GM12874 (cell line): Measurements from ENCODE around the gene NEB.

Experiments used
- TF ChIP-seq, protein P1 (sequence below): IDR thresholded peaks from 2 replicates; pipeline ENCODE4 v1.5.1; 2011; ENCODE audit warnings: low read depth, mild to moderate bottlenecking, control low read depth, low read length, moderate library complexity; ENCODE audit not compliant: insufficient read depth

The NEB gene

DNA sequence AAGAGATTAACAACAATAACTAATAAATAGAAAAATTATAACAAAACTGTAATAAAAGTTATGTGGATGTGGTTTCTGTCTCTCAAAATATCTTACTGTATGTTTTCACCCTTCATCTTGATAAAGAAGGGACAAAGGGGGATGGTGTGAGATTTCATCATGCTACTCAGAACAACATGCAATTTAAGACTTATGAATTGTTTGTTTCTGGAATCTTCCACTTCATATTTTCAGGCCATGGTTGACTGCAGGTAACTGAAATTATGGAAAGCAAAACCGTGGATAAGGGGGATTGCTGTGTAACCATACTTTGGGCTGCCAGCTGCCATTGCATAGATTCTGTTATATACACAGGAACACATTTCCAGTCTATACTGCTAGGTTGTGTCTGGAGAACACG lies 45.6 kb downstream of the NEB start:
- TF ChIP-seq, protein P1, sequence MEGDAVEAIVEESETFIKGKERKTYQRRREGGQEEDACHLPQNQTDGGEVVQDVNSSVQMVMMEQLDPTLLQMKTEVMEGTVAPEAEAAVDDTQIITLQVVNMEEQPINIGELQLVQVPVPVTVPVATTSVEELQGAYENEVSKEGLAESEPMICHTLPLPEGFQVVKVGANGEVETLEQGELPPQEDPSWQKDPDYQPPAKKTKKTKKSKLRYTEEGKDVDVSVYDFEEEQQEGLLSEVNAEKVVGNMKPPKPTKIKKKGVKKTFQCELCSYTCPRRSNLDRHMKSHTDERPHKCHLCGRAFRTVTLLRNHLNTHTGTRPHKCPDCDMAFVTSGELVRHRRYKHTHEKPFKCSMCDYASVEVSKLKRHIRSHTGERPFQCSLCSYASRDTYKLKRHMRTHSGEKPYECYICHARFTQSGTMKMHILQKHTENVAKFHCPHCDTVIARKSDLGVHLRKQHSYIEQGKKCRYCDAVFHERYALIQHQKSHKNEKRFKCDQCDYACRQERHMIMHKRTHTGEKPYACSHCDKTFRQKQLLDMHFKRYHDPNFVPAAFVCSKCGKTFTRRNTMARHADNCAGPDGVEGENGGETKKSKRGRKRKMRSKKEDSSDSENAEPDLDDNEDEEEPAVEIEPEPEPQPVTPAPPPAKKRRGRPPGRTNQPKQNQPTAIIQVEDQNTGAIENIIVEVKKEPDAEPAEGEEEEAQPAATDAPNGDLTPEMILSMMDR = no peak

DNA sequence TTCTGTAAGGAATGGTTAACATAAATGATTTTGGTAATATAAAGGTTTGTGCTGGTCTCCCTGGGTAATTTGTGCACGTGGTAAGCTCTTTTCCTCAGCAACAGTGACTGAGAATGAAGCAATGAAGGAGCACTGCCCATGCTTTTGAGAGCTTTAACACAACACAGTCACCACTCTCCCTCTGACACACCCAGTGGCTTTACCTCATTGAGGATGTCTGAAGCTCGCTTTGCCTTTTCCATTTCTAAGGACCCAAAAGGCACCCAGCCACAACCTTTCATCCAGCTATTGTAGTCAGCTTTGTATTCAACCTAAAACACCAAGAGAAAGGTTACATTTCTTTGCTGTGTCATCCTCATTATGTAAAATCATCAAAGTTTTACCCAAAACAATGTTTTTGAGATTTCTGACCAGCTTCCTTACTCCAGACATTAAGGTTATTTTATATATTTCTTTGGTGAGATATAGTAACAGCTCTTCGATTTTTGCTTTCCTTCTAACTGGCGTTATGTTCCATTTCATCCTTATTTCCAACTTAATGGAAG lies 51.7 kb downstream of the NEB start:
- TF ChIP-seq, protein P1 = no peak

DNA sequence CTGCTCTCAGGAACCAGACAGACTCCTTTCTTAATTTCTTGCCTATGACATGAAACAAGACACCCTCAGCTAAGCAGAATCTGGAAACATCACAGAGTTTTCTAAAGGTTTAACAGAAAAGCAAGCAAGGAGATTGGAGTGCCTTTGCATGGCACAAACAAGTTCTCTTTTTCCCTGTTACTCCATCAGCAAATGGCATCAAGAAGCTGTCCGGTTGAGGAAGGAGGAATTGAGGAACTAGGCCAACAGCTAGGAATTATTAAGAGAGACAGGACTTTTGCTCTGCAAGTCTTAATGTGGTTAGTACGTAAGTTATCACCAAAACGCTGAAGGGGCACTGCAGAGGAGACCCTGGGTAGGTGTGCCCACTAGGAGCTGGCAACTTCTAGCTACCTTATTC lies 53.2 kb downstream of the NEB start:
- TF ChIP-seq, protein P1 = no peak

DNA sequence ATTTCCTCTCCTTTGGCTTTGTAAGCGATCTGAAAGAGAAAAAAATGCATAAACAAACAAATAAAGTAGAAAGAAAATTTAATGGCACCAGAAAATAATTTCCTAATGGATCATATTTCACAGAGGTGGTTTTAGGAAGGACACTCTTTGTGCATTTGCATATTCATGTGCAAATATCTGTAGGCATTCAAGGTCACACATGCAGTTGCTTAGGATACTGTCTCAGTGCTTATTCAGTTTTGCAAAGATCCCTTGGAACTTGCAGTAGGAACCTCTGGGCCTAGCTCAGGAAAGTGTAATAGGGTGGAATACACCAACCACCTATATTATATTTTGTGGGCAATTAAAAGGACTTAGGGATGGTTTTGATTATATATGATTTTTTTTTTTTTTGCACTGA lies 54.3 kb downstream of the NEB start:
- TF ChIP-seq, protein P1 = no peak

DNA sequence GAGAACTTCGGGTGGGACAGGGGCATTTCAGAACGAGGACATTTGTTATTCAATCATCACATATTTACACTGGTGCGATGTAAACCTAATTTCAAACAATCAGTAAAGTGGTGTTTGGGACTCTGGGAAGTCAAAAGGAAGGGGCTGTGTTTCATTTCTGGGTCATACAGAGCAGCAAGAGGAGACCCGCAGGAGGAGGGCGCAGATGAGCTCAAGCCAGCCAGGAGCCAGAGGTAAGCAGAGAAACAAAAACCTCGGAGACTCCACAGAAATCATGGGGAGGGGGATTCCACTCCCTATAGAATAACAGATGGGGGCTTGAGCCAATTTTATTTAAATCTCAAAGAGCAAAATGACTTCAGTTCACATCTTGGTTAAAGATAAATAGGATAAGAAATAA lies 55.4 kb downstream of the NEB start:
- TF ChIP-seq, protein P1 = no peak

DNA sequence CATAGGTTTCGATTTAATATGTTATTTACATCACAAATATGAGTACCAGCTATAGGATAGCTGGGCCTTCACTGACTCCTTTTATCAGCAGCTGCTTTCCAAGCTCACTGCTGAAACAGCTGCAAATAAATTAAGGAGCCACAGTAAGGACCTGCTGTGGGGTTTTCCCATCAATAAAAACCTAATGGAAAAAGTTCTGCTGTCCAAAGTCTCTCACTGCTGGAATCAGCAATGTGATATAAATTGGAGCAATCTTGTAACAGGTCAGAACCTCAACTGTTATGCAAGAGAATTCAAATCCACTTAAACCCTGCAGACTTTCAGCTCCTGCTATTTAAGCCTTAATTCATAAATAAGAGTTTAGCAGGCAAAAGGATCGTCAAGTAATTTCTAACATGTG lies 61.3 kb downstream of the NEB start:
- TF ChIP-seq, protein P1 = no peak

DNA sequence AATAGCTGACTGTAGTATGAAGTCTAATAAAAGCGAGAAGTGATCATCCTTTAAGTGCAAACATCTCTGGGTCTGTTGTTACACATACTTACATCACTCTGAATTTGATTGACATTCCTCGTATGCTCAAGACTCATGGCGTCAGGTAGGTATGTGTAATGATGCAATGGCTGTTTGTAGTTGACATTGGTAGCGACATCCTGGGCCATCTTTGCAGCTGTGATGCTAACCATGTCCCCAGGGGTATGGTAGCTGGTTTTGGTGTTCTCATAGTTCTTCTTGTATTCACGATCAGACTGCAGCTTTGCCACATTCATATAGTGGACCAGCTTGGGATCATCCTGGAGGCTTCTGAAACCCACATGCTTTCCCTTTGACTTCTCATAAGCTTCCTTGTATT lies 62.0 kb downstream of the NEB start:
- TF ChIP-seq, protein P1 = no peak
